ENCODE results near the gene RGL1.

The RGL1 gene

GRCh38 chr1:183864611-183865010, 59.7 kb downstream of the RGL1 start:
- no peak for DNase-seq (ENCODE audit: low read depth in 1 of 2, low spot score in 1 of 2)

DNA sequence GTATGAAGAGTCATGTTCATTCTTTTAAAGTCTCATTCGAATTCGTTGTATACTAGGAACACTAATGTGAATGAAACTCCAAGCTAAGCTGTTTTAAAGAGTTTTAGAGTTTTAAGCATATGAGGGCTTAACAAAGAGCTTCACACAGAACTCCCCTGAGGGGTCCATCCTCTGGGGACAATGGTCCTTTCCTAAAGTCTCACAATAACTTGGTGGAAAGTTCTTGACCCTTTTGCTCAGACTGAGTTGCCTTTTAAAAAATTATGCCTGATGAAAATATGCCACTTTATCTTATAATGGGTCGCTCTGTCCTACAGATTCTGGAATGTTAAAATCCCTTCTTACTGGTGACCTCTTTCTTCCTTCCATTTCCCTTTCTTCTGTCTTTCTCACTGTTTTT, 64.3 kb downstream of the RGL1 start:
- no peak for DNase-seq (ENCODE audit: low read depth in 1 of 2, low spot score in 1 of 2)

DNA sequence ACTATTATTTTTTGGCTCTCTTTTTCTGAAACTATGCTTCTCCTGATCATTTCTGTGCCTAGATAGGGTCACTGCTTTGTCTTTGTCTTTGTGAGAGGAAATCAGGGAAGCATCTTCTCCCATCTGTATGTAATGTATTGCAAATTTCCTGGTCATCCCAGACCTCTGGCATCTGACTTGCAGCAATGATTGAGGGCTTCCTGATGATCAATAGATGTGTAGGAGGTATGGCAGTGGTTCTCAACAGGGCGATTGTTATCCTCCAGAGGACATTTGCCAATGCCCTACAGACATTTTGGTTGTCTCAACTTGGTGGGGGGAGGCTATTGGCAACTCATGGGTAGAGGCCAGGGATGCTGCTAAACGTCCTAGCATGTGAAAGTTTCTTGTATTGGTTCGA, 64.7 kb downstream of the RGL1 start:
- no peak for DNase-seq (ENCODE audit: low read depth in 1 of 2, low spot score in 1 of 2)

DNA sequence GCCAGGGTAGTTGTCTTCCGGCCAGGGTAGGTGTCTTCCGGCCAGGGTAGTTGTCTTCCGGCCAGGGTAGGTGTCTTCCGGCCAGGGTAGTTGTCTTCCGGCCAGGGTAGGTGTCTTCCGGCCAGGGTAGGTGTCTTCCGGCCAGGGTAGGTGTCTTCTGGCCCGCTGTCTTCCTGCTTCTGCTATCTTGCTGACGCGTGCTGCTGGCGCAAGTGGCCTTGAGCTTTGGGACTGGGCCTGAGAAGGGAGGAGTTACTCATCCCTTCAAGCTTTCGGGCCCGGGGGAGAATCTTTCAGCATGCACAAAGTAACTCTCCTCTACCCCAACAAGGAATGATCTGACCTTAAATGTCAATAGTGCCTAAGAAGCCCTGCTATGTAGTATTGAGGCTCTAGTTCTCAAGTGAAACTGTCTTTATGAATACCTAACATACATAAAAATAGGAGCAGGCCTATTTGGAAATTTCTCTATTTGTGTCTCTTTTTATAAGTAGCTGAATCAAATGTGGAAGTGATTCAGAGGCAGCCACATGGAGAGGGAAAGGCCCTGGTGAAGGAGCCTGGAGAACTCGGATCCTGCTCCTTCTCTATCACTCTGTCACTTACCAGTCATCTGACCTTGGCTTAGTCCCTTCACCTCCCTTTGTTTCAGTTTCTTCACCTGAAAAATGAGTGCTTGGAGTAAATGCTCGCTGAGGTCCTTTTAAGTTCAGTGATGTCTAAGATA, 65.6 kb downstream of the RGL1 start:
- DNase-seq (ENCODE audit: low read depth in 1 of 2, low spot score in 1 of 2), result no peak

DNA sequence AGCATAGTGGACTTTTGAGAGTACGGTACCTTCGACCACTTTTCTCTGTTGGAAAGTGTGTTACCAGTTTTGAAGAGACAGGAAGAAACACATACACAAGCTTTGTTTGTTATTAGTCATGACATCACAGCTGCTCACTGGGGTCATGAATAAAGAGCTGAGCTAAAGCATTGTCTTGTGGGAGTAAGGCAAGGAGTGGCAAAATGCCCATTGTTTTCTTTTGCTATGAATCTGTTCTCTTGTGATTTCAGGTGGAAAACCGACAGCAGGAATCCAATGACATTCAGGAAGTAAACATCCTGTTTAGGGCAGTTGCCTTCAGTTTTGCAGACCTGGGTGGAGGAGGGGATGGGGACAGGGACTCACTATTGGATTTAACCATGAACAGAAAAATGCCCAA, 66.2 kb downstream of the RGL1 start:
- DNase-seq (ENCODE audit: low read depth in 1 of 2, low spot score in 1 of 2), result no peak

- no peak for DNase-seq (ENCODE audit: low read depth in 1 of 2, low spot score in 1 of 2)
Measured at GRCh38 chr1:183871601-183872000, 66.7 kb downstream of the RGL1 start.

GRCh38 chr1:183872403-183872802, 67.5 kb downstream of the RGL1 start:
- no peak for DNase-seq (ENCODE audit: low read depth in 1 of 2, low spot score in 1 of 2)

DNA sequence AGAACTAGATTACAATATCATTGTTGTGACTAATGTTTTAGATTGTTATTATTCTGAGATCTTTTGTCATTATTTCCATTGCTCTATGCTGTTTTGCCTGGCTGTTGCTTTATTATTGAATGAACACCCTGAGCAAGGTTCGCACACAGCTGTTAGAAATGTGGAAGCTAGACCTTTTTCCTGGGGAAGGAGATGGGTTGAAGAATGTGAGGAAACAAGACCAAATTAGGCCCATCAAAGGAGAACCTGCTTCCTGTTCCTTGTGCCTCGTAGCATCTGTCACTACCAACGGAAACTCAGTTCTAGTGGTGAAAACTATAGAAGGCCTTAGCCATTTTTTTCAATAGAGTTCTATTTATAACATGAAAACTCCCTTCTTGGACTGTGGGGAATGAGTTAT, 68.7 kb downstream of the RGL1 start:
- DNase-seq (ENCODE audit: low read depth in 1 of 2, low spot score in 1 of 2), result no peak

GRCh38 chr1:183876309-183876708, 71.4 kb downstream of the RGL1 start:
- DNase-seq (ENCODE audit: low read depth in 1 of 2, low spot score in 1 of 2), result no peak

GRCh38 chr1:183877053-183877720, 72.3 kb downstream of the RGL1 start:
- DNase-seq (ENCODE audit: low read depth in 1 of 2, low spot score in 1 of 2), result no peak

- no peak for DNase-seq (ENCODE audit: low read depth in 1 of 2, low spot score in 1 of 2)
Measured at GRCh38 chr1:183879494-183879893, 74.6 kb downstream of the RGL1 start.

- no peak for DNase-seq (ENCODE audit: low read depth in 1 of 2, low spot score in 1 of 2)
Measured at GRCh38 chr1:183879966-183880365, 75.0 kb downstream of the RGL1 start.

DNA sequence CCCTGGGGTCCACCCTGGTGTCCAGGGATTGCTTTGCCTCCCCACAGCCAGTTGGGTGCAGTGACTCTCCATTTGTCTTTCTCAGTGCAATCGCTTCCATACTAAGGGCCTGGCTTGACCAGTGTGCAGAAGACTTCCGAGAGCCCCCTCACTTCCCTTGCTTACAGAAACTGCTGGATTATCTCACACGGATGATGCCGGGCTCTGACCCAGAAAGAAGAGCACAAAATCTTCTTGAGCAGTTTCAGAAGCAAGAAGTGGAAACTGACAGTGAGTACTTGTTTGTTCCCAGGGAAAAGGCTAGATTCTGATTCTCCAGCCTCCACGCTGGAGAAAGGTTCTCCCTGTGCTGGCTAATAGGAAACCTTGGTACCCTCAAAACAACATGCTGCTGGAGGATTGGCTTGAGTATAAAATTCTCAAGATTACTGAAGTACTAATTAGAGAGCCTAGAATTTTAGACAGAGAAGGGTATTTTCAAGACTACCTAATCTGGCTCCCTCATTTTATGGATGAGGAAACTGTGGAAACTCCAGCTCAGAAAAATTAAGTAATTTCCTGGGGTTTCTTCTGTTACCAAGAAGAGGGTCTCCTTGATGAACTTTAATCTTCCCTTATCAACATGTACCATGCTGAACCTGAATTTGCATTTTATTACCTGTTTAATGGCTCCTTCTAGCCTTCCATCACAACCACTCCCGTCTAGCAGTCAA, 75.8 kb downstream of the RGL1 start:
- no peak for DNase-seq (ENCODE audit: low read depth in 1 of 2, low spot score in 1 of 2)

GRCh38 chr1:183881387-183882131, 76.6 kb downstream of the RGL1 start:
- no peak for DNase-seq (ENCODE audit: low read depth in 1 of 2, low spot score in 1 of 2)

GRCh38 chr1:183882335-183883167, 77.6 kb downstream of the RGL1 start:
- no peak for DNase-seq (ENCODE audit: low read depth in 1 of 2, low spot score in 1 of 2)

DNA sequence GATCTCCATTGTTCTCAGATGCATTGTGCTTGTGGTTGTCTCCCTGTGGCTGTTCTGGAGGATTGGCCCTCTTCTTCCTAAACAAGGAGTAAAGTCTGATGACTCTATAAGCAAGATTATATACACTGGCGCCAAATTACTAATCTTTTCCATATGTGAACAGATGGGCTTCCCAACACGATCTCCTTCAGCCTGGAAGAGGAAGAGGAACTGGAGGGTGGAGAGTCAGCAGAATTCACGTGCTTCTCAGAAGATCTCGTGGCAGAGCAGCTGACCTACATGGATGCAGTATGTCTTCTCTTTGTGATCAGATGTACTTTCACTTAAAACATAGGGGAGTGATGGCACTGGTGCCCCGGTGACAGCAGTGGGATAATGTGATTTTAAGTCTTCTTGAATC, 78.7 kb downstream of the RGL1 start:
- no peak for DNase-seq (ENCODE audit: low read depth in 1 of 2, low spot score in 1 of 2)

GRCh38 chr1:183884526-183884925, 79.6 kb downstream of the RGL1 start:
- DNase-seq (ENCODE audit: low read depth in 1 of 2, low spot score in 1 of 2), result no peak

DNA sequence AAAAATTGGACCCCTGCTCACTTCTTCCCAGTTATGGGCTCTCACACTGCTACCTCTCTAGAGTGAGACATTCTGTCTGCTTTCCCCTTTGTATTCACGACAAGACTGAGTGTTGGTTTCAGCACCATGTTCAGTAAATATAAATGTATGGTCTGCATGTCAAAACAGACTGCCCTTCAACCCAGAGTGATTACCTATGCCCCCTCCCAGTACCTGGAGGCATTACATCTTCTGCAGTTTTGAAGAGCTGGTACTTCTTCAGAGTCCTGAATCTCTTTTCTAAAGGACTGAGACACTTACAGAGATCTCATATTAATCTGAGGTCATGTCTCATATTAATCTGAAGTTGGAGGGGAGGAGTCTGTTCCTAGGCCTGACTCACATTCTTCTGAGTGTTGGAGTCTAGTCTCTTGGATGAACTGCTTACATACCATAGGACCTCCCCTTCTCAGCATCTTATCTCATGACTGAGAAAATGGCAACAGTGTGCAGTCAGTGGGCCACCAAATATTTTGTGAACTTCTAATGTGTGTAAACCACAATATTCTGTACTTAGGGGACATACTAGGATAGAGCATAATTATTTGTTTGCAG, 80.3 kb downstream of the RGL1 start:
- no peak for DNase-seq (ENCODE audit: low read depth in 1 of 2, low spot score in 1 of 2)

GRCh38 chr1:183886083-183886828, 81.3 kb downstream of the RGL1 start:
- no peak for DNase-seq (ENCODE audit: low read depth in 1 of 2, low spot score in 1 of 2)

DNA sequence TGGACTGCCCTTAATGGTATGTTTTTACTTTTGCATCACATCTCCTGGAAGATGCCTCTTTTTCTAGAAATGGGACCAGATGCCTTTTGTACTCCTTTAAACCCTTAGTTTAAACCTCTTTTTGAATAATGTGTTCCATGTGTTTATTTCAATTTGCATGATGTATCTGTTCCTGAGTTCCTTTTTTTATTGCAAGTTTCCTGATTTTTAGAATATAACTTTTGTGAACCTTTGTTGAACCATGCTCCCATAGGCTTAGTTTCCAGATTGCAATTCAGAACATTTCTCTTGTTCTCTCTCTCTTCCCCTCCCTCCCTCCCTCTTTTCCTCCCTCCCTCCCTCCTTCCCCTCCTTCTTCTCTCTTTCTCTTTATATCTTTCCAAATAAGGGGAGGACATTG, 81.9 kb downstream of the RGL1 start:
- no peak for DNase-seq (ENCODE audit: low read depth in 1 of 2, low spot score in 1 of 2)

All from stimulated activated CD4-positive, alpha-beta T cell treated with anti-CD3 and anti-CD28 coated beads, Interleukin-15, amount 100 ng/mL, for 1 hour (primary cell).